GM12891 (cell line): ENCODE data around the gene TGIF1.

Experiments used
- POLR2A ChIP-seq: IDR thresholded peaks from 2 replicates; pipeline ENCODE4 v1.6.1; 2011; ENCODE audit warnings: low read depth, low read length, control low read depth
- POLR2AphosphoS5 ChIP-seq: IDR thresholded peaks from 2 replicates; pipeline ENCODE4 v1.6.1; 2011; ENCODE audit warnings: low read depth, low read length, control low read depth
- TAF1 ChIP-seq: IDR thresholded peaks from 2 replicates; pipeline ENCODE4 v1.6.1; 2011; ENCODE audit warnings: low read depth, low read length, control low read depth

DNA sequence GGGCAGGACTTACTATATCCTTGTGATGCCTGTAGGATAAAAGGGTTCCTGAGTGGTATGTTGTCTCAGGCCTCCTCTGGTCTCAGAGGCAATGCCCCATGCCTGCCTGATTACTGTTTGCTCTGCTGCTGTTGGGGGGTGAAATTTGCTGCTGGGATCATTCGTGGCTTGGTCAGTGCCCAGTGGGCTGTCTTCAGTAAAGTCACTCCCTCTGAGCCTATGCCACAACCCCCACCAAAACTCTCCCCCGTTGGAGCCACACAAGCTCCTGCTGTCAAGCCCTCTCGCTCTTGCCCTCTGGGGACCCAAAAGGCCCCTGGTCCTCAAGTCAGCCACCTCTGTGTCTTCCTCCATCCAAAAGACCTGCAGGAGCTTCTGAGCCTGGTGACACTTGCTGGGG lies 38.6 kb upstream of the TGIF1 start:
- TF ChIP-seq POLR2A (no peak), POLR2AphosphoS5 (no peak), TAF1 (no peak)
